Activated naive CD4-positive, alpha-beta T cell treated with anti-CD3 and anti-CD28 coated beads, Interleukin-2, amount 50 U/mL, for 16 hours (primary cell): ENCODE data around the gene CHAD.
"Not testable (repeated sequence)": the region's sequence is repeated elsewhere in the genome, so short reads cannot be mapped to it uniquely, and the experiment has no call there.

Source experiments
- DNase-seq: peaks from one replicate; pipeline ENCODE4 v3.0.0-alpha.2; 2020

The CHAD gene

DNA sequence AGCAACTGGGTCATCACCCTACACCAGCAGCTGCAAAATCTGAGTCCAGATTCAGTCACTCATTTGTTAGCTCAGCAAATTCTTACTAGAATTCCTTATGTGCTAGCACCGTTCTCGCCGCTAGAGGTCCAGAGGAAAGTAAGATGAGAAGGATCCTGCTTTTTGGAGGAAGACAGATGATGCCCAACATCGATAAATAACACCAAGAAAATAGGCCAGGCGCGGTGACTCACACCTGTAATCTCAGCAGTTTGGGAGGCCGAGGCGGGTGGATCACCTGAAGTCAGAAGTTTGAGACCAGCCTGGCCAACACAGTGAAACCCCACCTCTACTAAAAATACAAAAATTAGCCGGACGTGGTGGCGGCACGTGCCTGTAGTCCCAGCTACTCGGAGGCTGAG, 4.1 kb upstream of the CHAD start:
- not testable (repeated sequence) for DNase-seq

- DNase-seq, result no peak
These were observed 3.6 kb upstream of the CHAD start for GRCh38 chr17:50472286-50472685.

DNA sequence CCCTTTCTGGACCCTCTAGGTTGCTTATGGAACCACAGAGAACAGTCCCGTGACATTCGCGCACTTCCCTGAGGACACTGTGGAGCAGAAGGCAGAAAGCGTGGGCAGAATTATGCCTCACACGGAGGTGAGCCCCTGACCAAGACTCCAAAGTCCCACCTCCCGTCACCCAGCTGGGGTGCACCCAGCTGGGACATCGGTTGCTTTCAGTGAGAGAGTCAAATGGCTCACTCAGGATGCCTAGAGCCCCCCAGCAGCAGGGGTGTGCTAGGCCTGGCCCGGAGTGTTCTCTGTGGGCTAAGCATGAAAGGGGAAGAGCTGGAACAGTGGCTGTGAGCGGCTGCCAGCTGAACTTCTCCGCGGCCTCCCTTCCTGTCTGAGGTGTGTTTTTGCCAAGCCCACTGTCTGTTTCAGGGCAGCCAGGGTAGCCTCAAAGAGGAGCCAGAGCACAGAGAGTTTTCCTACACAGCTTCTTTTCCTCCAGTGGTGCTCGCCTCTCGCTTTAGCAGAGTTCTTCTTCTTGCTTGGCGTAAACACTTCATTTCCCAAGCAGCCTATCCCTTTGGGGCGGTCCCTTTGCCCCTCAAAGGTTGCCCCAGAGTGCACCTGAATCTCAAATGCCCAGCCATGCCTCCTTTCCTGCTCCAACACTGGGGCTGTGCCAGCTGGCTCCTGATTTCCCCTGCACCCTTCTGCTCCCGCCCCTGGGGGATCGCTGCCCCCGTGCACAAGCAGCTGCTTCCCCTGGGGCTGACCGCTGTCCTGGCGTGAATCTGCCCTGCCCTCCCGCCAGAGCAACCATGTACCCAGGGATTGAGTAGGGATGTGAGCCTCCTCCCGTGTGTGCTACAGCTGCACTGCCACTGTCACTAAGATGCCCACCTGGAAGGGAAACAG, 2.6 kb upstream of the CHAD start:
- DNase-seq, result no peak

DNA sequence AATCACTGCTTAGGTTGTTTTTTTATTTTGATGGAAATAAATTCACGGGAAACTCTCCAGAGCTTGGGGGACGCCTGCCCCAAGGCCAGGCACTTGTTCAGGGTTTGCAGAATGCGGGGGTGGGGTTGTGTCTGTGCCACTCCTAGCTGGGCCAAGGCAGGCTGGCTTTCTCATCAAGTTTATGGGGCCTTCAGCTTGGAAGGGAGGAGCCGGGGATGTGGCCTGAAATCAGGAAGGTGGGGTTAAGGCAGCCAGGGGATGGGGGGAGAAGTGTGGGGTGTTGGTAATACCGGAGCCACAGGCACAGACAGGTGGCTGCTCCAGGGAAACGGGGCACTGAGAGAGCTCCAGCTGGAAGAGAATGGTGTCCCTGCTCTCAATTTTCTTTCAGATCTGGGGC, 1.7 kb upstream of the CHAD start:
- no peak for DNase-seq

DNA sequence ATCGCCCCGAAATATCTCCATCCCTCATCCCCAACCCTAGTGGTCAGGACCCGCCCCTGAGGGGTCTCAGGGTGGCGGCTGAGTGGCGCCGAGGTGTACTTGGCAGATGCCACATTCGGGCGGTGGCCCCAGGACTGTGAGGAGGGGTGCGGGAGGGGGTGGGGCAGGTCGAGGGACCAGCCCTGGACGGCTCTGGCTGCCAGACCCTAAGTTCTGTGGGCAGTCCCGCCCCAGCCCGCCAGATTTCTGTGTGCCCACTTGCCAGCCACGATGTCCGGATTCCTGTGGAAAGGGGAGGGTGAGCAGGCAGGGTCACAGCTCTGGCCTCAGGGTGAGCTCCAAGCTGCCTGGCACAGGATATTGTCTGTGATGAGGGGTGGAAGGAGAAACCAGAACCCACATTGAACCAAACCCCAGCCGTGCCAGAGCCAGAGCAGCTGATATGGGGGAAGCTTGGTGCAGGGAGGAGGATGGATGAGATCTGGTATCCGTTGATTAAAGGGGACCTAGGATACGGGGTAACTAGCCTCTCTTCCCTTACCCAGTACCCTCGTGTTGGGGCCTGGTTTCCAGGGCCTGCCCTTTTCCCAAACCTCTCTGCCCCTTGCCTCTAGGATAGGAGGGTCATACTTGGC, 1.1 kb upstream of the CHAD start:
- no peak for DNase-seq

DNA sequence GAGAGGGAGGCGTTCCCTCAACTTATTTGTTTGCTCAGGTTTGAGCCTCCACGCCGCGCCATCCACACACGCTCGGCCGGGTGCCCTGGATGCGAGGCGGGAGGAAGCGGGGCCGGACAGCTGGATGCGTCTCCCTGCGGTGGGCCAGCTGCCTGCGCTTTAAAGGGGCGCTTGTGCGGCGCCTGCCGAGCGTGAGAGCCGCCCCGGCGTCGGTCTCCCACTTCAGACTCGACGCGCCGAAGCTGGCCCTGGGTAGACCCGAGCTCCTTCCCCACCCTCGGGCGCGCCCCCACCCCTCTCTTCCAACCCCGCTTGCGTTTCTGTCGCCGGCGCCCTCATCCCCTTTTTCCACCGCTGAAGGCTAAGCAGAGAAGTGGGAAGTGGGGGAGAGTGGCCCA, 527 bp upstream of the CHAD start:
- DNase-seq, result no peak

GRCh38 chr17:50467855-50468303, 801 bp downstream of the CHAD start:
- DNase-seq, result no peak

DNA sequence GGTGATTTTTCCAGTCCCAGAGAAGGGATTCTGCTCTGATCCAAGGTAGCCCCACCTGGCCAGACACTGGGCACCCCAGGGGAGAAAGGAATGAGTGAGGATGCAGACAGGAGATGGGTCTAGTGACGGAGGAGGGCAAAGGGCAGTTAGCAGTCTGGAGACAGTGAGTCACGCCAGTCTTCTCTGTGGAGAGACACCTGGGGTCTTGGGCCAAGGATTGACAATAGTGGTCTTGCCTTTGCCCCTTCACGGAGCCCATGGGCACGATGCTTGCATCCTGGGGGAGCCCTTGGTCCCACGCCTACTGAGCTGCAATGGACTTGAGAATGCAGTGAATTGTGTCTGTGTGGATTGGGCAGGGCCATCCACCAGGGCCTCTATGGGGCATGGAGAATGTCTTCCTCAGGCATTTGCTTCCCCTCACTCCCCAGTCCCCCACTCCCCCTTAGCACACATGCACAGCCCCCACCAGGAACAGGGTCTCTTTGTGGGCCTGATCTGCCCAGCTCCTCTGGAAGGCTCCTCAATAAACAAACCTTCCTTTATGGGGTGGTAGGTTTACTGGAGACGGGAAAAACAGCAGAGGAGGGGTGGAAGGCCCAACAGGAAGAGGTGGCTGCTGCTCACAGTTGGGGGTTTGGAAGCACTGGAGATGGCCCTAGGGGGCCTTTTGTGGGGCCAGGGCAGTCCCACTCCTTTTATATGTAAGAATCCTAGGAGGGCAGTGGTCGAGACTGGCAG, 1.4 kb downstream of the CHAD start:
- DNase-seq, result no peak

DNA sequence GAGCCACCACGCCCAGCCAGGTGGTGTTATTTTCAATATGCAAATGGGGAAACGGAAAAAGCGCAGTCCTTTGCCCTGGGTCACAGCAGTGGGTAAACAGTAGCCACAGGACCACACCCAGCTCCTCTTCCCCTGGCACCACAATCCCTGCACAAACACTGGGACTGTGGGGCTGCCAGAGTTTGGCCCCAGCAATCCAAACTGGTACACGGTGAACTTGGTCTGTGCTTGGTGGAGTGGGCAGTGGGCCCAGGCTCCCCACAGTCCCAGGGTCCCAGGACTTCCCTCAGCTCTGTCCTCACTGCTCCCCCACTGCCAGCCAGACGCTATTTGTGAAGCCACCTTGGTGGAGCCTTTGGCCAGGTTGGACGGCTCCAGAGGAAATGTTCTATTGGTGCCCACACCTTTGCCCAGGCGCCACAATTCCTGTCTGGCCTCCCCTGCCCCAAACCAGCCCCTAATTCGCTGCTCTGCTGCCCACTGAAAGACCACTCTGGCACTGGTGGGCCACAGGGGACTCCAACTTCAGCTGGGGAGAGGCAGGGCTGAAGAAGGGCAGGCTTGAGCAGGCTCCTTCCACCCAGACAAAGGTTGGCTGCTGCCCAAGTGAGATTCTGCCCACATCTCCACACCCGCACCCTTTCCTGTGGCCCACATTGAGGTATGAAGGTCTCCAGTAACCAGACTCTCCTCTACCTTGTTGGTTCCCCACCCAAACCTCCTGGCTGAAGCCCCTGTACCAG, 2.1 kb downstream of the CHAD start:
- DNase-seq, result no peak

DNA sequence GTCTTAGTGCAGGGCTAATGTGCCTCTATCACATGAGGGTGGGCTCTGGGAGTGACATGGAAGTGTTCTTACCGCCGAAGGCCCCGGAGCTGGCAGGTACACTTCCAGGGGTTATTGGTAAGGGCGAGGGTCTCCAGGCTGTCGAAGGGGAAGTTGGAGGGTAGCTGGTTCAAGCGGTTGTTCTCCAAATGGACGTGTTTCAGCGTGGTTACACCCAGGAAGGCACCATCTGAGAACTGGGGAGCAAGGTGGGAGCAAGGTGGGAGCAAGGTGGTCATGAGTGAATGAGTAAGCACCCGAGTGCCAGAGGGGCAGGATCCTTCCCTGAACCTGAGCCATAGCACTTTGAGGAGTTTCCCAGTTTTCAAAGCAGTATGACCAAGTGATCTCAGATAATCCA, 3.0 kb downstream of the CHAD start:
- DNase-seq, result no peak

DNA sequence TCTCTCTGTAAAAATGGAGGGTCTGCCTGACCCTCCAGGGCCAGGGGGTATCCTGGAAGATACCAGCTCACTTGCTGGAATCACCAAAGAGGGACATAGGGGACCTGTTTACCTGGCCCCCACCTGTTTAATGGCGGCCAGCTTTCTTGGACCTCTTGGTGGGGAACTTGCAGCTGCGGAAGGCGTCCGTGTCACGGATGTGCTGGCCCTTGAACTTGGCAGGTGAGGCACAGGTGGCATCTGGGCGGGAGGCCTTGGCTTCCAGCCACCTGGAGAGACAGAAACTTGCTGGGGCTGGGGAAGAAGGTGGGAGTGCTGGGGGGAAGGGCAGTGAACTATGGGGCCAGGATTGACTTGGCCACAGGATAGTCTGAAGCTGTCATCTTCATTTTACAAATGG, 3.5 kb downstream of the CHAD start:
- DNase-seq, result no peak

DNA sequence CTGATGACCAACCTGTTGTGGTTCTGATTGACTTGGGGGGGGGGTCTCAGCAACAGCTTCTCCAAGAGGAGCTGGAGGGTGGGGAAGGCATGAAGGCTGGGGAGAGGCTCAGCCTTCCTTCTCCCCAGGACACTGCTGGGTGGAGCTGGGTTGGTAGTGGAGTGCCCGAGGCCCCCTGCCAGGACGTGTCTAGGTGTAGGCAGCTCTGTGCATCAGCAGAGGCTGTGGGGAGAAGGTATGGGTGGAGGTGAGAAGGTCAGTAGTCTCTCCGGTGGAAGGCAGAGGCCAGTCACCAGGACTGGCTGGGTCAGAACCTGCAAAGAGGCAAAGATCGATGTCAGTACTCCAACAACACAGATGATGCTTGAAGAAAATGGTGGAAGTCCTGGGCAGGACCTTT, 3.9 kb downstream of the CHAD start:
- no peak for DNase-seq

- no peak for DNase-seq
These were observed 4.6 kb downstream of the CHAD start for GRCh38 chr17:50464121-50464520.

- no peak for DNase-seq
These were observed 6.2 kb downstream of the CHAD start for GRCh38 chr17:50462446-50462845.

- DNase-seq, result no peak
These were observed 7.0 kb downstream of the CHAD start for GRCh38 chr17:50461550-50462132.

- no peak for DNase-seq
These were observed 7.7 kb downstream of the CHAD start for GRCh38 chr17:50460831-50461526.

- no peak for DNase-seq
These were observed 8.9 kb downstream of the CHAD start for GRCh38 chr17:50459756-50460155.

DNA sequence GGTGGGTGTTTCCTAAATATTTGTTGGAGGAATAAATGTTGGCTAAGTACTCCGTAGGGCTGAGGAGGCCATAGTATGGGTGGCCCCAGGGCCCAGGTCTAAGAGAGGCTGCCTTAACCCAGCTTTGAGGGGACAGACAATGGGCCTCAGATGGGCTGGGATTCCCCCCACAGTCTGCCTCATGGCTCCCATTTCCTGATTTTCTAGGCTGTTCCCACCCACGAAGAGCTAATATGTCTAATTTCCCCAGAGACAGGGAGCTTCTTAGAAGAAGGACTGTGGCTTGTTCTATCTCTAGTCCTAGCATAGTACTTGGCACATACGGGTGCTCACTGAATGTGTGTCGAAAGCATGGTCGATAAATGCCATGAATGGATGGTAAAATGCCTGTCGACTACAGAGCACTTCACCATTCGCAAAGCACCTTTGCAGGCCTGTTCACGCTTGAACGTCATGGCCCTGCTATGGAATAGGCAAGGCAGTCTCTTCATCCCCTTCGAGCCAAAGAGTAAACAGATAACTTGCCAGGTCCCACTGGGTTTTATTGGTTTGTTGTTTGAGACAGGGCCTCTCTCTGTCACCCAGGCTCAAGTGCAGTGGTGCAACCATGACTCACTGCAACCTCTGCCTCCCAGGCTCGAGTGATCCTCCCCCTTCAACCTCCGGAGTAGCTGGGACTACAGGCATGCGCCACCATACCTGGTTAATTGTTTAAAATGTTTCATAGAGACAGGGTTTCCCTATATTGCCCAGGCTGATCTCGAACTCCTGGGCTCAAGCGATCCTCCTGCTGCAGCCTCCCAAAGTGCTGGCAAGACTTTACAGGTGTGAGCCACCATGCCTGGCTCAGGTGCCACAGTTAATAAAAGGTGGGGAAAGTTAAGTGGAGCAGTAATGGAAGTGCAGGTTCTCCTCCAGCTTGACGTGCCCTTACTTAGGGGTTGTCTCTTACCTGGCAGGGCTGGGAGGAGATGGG, 9.7 kb downstream of the CHAD start:
- DNase-seq, result no peak

DNA sequence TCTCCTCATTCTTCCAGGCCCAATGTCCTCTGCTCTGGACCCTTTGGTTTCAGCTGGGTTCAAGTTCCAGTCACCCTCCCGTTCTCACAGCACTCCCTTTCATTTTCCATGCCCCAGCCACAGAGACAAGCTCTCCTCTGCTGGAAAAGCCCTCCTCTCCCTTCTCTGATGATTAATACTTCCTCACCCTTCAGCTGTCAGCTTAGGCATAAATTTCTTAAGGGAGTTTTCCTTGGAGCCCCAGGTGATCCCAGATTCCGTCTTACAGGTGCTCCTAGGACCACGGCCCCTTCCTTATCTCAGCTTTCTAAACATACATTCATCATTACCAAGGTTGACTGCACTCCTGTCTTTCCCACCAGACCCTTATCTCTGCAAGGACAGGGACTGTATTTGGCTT, 10.4 kb downstream of the CHAD start:
- no peak for DNase-seq

GRCh38 chr17:50457621-50458020, 11.1 kb downstream of the CHAD start:
- DNase-seq, result no peak

- no peak for DNase-seq
These were observed 14.8 kb downstream of the CHAD start for GRCh38 chr17:50453901-50454300.
